ENCODE data around the gene RNF126.

GRCh38 chr19:615619-616018 is 47.4 kb downstream of the RNF126 start:
- peak in 1 of 7 experiments; percentile 11 for TF ChIP-seq CTCF (IDR thresholded peaks at IDR 0.05)
- TF ChIP-seq POLR2A (IDR thresholded peaks at IDR 0.05) = no peak

Measured in body of pancreas (tissue), 4 donors.